SH-SY5Y (cell line): ENCODE measurements around the gene ASB2.

Source experiments
- GATA2 ChIP-seq: IDR thresholded peaks from 2 replicates; pipeline ENCODE4 v1.6.1; 2011; ENCODE audit warnings: mild to moderate bottlenecking, low read depth, low read length
- GATA3 ChIP-seq: IDR thresholded peaks from 2 replicates; pipeline ENCODE4 v1.6.1; 2011; ENCODE audit warnings: low read depth, mild to moderate bottlenecking, low read length, moderate library complexity

The ASB2 gene

GRCh38 chr14:93929657-93930056 is 46.7 kb downstream of the ASB2 start:
- no peak for TF ChIP-seq GATA3
- TF ChIP-seq GATA2: no peak

GRCh38 chr14:93929048-93929535 is 47.3 kb downstream of the ASB2 start:
- no peak for TF ChIP-seq GATA3
- no peak for TF ChIP-seq GATA2

- no peak for TF ChIP-seq GATA3
- TF ChIP-seq GATA2: no peak
These were observed 48.0 kb downstream of the ASB2 start for GRCh38 chr14:93928184-93929047.

- TF ChIP-seq GATA2 (no peak), GATA3 (no peak)
These were observed 48.6 kb downstream of the ASB2 start for GRCh38 chr14:93927800-93928145.

GRCh38 chr14:93926873-93927799 is 49.2 kb downstream of the ASB2 start, which contains the start of gene FAM181A:
Gene FAM181A (plus strand): TSS chr14:93927344. CDS start chr14:93928286, 942 bp downstream.
- TF ChIP-seq GATA3 (no peak), GATA2 (no peak)

- TF ChIP-seq GATA3 (no peak), GATA2 (no peak)
These were observed 50.0 kb downstream of the ASB2 start for GRCh38 chr14:93926245-93926872.

- TF ChIP-seq GATA3: no peak
- TF ChIP-seq GATA2: no peak
These were observed 50.9 kb downstream of the ASB2 start for GRCh38 chr14:93925374-93925895.

- TF ChIP-seq GATA3: no peak
- no peak for TF ChIP-seq GATA2
These were observed 51.6 kb downstream of the ASB2 start for GRCh38 chr14:93924592-93925355.

- no peak for TF ChIP-seq GATA3
- no peak for TF ChIP-seq GATA2
These were observed 52.7 kb downstream of the ASB2 start for GRCh38 chr14:93923626-93924025.

GRCh38 chr14:93921001-93921806 is 55.2 kb downstream of the ASB2 start:
- TF ChIP-seq GATA2: no peak
- no peak for TF ChIP-seq GATA3

GRCh38 chr14:93917141-93917540 is 59.2 kb downstream of the ASB2 start:
- TF ChIP-seq GATA2 (no peak), GATA3 (no peak)

GRCh38 chr14:93916498-93916897 is 59.9 kb downstream of the ASB2 start:
- TF ChIP-seq GATA2 (no peak), GATA3 (no peak)
